GM13976 (cell line): ENCODE data around the gene CUX1.

Experiments used
- DNase-seq: peaks from one replicate; pipeline ENCODE4 v3.0.0; 2012; ENCODE audit warnings: low spot score
- in situ Hi-C: fragments of 300-500 bp; cut with MboI; formaldehyde crosslinking; loops from one replicate; pipeline ENCODE4 v1.12.0; 2022; ENCODE audit warnings: low sequenced_read_pairs, mixed read lengths, inconsistent platforms; ENCODE audit not compliant: unreplicated experiment
- TF ChIP-seq, protein P1 (sequence below): IDR thresholded peaks from 2 replicates; pipeline ENCODE4 v1.5.1; 2012; ENCODE audit warnings: borderline replicate concordance, mild to moderate bottlenecking; ENCODE audit not compliant: insufficient read depth; ENCODE audit errors: extremely low read depth, missing control alignments, control extremely low read depth

The CUX1 gene

DNA sequence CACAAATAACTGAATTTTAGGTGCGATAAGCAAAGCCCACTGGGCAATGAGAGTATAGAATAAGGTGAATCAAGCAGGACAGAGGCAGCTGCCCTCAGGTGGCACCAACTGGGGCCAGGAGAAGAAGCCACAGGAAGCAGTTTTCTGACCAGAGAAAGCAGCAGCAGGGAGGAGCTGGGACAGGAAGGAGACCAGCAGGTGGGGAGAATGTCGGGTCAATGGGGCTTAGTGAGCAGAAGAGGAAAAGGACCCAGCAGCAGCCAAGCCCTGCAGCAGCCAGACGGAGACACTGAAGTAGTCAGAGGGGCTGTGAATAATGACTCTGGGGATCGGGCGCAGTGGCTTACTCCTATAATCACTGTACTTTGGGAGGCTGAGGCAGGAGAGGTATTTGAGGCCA is 259.7 kb downstream of the CUX1 start:
- DNase-seq = no peak
- TF ChIP-seq, protein P1, sequence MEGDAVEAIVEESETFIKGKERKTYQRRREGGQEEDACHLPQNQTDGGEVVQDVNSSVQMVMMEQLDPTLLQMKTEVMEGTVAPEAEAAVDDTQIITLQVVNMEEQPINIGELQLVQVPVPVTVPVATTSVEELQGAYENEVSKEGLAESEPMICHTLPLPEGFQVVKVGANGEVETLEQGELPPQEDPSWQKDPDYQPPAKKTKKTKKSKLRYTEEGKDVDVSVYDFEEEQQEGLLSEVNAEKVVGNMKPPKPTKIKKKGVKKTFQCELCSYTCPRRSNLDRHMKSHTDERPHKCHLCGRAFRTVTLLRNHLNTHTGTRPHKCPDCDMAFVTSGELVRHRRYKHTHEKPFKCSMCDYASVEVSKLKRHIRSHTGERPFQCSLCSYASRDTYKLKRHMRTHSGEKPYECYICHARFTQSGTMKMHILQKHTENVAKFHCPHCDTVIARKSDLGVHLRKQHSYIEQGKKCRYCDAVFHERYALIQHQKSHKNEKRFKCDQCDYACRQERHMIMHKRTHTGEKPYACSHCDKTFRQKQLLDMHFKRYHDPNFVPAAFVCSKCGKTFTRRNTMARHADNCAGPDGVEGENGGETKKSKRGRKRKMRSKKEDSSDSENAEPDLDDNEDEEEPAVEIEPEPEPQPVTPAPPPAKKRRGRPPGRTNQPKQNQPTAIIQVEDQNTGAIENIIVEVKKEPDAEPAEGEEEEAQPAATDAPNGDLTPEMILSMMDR = no peak
- in situ Hi-C loops = no loop called here

DNA sequence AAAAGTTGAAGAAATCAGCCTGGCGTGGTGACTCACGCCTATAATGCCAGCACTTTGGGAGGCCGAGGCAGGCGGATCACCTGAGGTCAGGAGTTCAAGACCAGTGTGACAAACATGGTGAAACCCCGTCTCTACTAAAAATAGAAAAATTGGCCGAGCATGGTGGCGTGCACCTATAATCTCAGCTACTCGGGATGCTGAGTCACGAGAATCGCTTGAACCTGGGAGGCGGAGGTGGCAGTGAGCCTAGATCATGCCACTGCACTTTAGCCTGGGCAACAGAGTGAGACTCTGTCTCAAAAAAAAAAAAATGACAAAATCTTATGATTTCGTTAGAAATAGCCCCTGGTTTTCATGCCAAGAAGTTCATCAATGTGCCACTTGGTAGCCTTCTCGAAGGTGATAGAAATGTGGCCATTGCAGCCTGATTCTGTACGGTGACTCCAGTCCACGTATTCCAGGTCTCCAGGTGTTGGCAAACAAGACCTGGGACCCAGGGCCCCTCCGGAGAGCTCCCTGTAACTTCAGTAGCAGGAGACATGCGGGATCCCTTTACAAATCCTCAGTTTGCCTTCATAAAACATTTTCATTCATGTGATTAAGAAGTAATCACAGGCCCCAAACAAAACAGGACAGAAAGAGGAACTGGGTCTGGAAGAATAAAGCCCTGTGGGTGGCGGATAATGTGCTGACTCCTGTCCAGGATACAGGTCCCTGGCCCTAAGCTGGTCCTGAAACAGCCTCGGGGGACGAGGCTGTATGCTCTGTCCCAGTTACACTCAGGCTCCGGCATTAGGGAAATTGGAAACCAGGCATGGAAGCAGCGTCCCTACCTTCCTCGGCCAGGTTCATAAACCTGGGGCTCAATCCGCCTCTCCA is 262.0 kb downstream of the CUX1 start:
- DNase-seq = no peak
- in situ Hi-C loops = no loop called here
- TF ChIP-seq, protein P1 = no peak

DNA sequence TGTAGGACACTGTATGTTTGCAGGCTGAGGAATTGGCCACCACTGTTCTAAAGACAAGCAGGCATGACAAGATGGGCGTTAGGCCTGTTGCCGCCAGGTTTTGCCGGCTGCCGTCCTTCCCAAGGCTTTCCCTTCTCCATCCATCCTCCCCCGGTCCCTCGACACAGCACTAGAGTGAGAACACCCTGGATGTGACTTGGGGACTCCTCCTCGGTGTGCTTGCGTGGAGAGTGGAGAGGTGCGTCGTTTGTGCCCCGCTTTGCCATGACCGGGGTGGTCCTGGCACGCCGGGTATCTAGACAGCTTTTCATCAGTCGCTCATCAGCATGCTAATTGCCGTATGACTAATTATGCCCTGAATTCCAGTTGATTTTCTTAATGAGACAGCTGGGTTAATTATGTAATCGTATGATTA is 262.6 kb downstream of the CUX1 start:
- DNase-seq = no peak
- in situ Hi-C loops = no loop called here
- TF ChIP-seq, protein P1 = no peak

DNA sequence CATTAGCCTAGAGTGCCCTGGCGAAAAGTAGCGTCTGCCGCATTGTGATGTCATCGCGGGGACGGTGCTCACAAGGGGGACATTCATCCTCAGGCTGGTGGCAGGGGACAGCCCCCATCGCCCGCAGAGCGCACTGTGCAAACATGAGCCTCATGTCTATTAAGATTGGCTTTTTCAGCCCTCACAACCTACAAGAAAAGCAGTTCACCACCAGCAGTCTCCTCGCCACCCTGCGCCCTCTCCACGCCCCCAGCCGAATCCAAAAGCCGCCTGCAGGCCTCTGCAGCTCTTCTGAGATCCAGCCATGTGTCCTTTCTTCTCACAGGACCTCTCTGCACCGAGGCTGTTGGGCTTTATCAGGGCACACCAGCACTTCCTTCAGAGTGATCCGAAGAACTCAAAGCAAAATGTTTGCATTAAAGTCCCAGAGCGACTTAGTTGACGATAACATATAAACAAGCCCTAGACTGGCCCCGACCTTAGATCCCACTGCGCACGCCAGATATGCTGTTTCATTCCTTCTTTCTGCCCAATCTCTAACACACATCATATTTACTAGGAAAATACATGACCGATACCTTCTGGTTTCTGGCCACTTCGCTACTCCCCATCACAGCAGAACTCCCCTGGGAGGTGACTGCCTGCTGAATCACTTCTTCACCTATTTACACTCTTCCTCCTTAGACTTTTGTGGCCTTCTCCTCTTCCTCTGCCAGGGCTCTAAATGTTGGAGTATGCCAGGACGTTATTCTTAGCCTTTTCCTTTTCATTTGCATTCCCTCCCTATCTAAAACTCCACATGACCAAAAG is 263.2 kb downstream of the CUX1 start:
- TF ChIP-seq, protein P1 = no peak
- no peak for DNase-seq
- in situ Hi-C loops = no loop called here

DNA sequence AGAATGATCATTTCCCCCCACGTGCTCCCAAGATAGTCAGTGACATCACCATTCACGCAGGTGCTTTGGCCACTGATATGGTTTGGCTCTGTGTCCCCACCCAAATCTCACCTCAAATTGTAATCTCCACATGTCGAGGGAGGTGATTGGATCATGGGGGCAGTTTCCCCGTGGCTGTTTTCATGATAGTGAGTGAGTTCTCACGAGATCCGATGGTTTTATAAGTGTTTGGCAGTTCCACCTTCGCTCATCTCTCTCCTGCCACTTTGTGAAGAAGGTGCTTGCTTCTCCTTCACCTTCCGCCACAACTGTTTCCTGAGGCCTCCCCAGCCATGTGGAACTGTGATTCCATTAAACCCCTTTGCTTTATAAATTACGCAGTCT is 263.8 kb downstream of the CUX1 start:
- DNase-seq = no peak
- TF ChIP-seq, protein P1 = no peak
- in situ Hi-C loops = no loop called here

DNA sequence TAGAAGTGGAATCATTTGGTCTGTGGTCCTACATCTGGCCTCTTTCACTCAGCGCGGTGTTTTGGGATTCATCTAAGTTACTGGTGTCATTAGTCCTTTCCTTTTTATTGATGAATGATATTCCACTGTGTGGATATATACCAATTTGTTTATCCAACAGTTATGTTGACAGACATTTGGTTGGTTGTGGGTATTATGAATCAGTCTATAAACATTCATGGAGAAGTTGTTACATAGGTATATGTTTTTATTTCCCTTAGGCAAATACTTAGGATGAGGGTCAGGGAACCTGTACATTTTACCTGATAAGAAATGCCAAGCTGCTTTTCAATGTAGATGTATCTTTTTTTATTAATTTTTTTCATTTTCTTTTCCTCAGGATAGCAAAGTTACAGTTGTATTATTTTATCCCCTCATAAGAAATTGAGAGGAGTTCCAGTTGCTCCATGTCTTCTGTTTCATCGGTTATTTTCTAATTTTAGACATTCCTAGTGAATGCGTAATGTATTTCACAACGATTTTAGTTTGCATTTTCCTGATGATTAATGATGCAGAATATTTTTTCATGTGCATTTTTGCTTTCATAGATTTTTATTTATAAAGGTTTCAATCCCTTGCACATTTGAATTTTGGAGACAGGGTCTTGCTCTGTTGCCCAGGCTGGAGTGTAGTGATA is 265.4 kb downstream of the CUX1 start:
- TF ChIP-seq, protein P1 = no peak
- no peak for DNase-seq
- in situ Hi-C loops = no loop called here
